ENCODE data around the gene PHAX.
"Not testable (repeated sequence)": the region's sequence is repeated elsewhere in the genome, so short reads cannot be mapped to it uniquely, and the experiment has no call there.

Gene PHAX

GRCh38 chr5:126656401-126657007, 55.8 kb downstream of the PHAX start:
- peak overlapping the region; percentile 95 for H2AFZ ChIP-seq (ENCODE audit: low read depth, low read length)
- no peaks in the 10 kb centered on the region for H3K9me3 ChIP-seq (ENCODE audit: insufficient read depth, low read length)
- H3K9ac ChIP-seq (ENCODE audit: low read length): peak overlapping the region; percentile 38; the same call in 1 of the 2 replicates
- H3K27ac ChIP-seq (ENCODE audit: low read length): no peak overlapping the region
- peak overlapping the region; percentile 86 for H3K4me2 ChIP-seq (ENCODE audit: low read length)
- H3K27me3 ChIP-seq (ENCODE audit: low read depth, low read length): no peaks in the 10 kb centered on the region
- no peaks in the 10 kb centered on the region for H4K20me1 ChIP-seq (ENCODE audit: insufficient read depth, low read length)
- H3K4me3 ChIP-seq (ENCODE audit: low read length): peak overlapping the region; percentile 66
- H3K4me1 ChIP-seq (ENCODE audit: low read length): peaks cover 10% of the 10 kb centered on the region
- H3K79me2 ChIP-seq (ENCODE audit: low read length): no peaks in the 10 kb centered on the region
- no peaks in the 10 kb centered on the region for H3K36me3 ChIP-seq (replicated peaks; ENCODE audit: low read depth, low read length)
- TF ChIP-seq CTCF (IDR thresholded peaks at IDR 0.05; ENCODE audit: low read depth, low read length) (peak; percentile 79), EZH2phosphoT487 (IDR thresholded peaks at IDR 0.05; ENCODE audit: low read depth) (no peak)

GRCh38 chr5:126658561-126658960, 57.8 kb downstream of the PHAX start:
- no peak for TF ChIP-seq CTCF (IDR thresholded peaks at IDR 0.05; ENCODE audit: low read depth, low read length)
- no peak for TF ChIP-seq EZH2phosphoT487 (IDR thresholded peaks at IDR 0.05; ENCODE audit: low read depth)
- Histone ChIP-seq H2AFZ (ENCODE audit: low read depth, low read length) (no peak overlapping the region), H3K27ac (ENCODE audit: low read length) (no peak overlapping the region)

GRCh38 chr5:126659805-126660482, 59.2 kb downstream of the PHAX start:
- Histone ChIP-seq H3K27me3 (ENCODE audit: low read depth, low read length) (no peaks in the 10 kb centered on the region), H4K20me1 (ENCODE audit: insufficient read depth, low read length) (no peaks in the 10 kb centered on the region), H3K36me3 (replicated peaks; ENCODE audit: low read depth, low read length) (no peaks in the 10 kb centered on the region), H3K4me3 (ENCODE audit: low read length) (no peak overlapping the region), H3K9me3 (ENCODE audit: insufficient read depth, low read length) (no peaks in the 10 kb centered on the region), H2AFZ (ENCODE audit: low read depth, low read length) (peak overlapping the region; percentile 96), H3K9ac (ENCODE audit: low read length) (no peak overlapping the region), H3K27ac (ENCODE audit: low read length) (no peak overlapping the region), H3K79me2 (ENCODE audit: low read length) (no peaks in the 10 kb centered on the region), H3K4me1 (ENCODE audit: low read length) (peaks cover 10% of the 10 kb centered on the region), H3K4me2 (ENCODE audit: low read length) (peak overlapping the region; percentile 43)
- no peak for TF ChIP-seq EZH2phosphoT487 (IDR thresholded peaks at IDR 0.05; ENCODE audit: low read depth)
- no peak for TF ChIP-seq CTCF (IDR thresholded peaks at IDR 0.05; ENCODE audit: low read depth, low read length)

More at GRCh38 chr5:126658561-126658960, 57.8 kb downstream of the PHAX start:
- no peaks in the 10 kb centered on the region for H3K9me3 ChIP-seq (ENCODE audit: insufficient read depth, low read length)
- no peaks in the 10 kb centered on the region for H3K79me2 ChIP-seq (ENCODE audit: low read length)
- H4K20me1 ChIP-seq (ENCODE audit: insufficient read depth, low read length): no peaks in the 10 kb centered on the region
- H3K9ac ChIP-seq (ENCODE audit: low read length): no peak overlapping the region
- no peak overlapping the region for H3K4me2 ChIP-seq (ENCODE audit: low read length)
- no peak overlapping the region for H3K4me3 ChIP-seq (ENCODE audit: low read length)
- H3K4me1 ChIP-seq (ENCODE audit: low read length): peaks cover 10% of the 10 kb centered on the region
- no peaks in the 10 kb centered on the region for H3K27me3 ChIP-seq (ENCODE audit: low read depth, low read length)
- no peaks in the 10 kb centered on the region for H3K36me3 ChIP-seq (replicated peaks; ENCODE audit: low read depth, low read length)

GRCh38 chr5:126664586-126664985, 63.8 kb downstream of the PHAX start:
- Histone ChIP-seq H3K36me3 (replicated peaks; ENCODE audit: low read depth, low read length) (no peaks in the 10 kb centered on the region), H3K4me3 (ENCODE audit: low read length) (no peak overlapping the region), H2AFZ (ENCODE audit: low read depth, low read length) (no peak overlapping the region), H4K20me1 (ENCODE audit: insufficient read depth, low read length) (no peaks in the 10 kb centered on the region), H3K9ac (ENCODE audit: low read length) (no peak overlapping the region), H3K79me2 (ENCODE audit: low read length) (no peaks in the 10 kb centered on the region), H3K27me3 (ENCODE audit: low read depth, low read length) (no peaks in the 10 kb centered on the region), H3K27ac (ENCODE audit: low read length) (no peak overlapping the region), H3K4me1 (ENCODE audit: low read length) (peaks cover 8% of the 10 kb centered on the region), H3K4me2 (ENCODE audit: low read length) (no peak overlapping the region), H3K9me3 (ENCODE audit: insufficient read depth, low read length) (no peaks in the 10 kb centered on the region)
- no peak for TF ChIP-seq CTCF (IDR thresholded peaks at IDR 0.05; ENCODE audit: low read depth, low read length)

GRCh38 chr5:126670109-126670508, 69.4 kb downstream of the PHAX start:
- not testable (repeated sequence) for H2AFZ ChIP-seq (ENCODE audit: low read depth, low read length)

GRCh38 chr5:126671681-126672080, 70.9 kb downstream of the PHAX start:
- not testable (repeated sequence) for H3K4me3 ChIP-seq (ENCODE audit: low read length); H3K27ac ChIP-seq (ENCODE audit: low read length); H3K9me3 ChIP-seq (ENCODE audit: insufficient read depth, low read length); H3K79me2 ChIP-seq (ENCODE audit: low read length); H3K9ac ChIP-seq (ENCODE audit: low read length); H4K20me1 ChIP-seq (ENCODE audit: insufficient read depth, low read length); H3K27me3 ChIP-seq (ENCODE audit: low read depth, low read length); H3K36me3 ChIP-seq (replicated peaks; ENCODE audit: low read depth, low read length); H2AFZ ChIP-seq (ENCODE audit: low read depth, low read length); H3K4me2 ChIP-seq (ENCODE audit: low read length); H3K4me1 ChIP-seq (ENCODE audit: low read length)

More at GRCh38 chr5:126670109-126670508, 69.4 kb downstream of the PHAX start:
- not testable (repeated sequence) for H3K9ac ChIP-seq (ENCODE audit: low read length); H3K27me3 ChIP-seq (ENCODE audit: low read depth, low read length); H3K79me2 ChIP-seq (ENCODE audit: low read length); H4K20me1 ChIP-seq (ENCODE audit: insufficient read depth, low read length); H3K36me3 ChIP-seq (replicated peaks; ENCODE audit: low read depth, low read length); H3K27ac ChIP-seq (ENCODE audit: low read length); H3K4me2 ChIP-seq (ENCODE audit: low read length); H3K4me3 ChIP-seq (ENCODE audit: low read length); H3K9me3 ChIP-seq (ENCODE audit: insufficient read depth, low read length); H3K4me1 ChIP-seq (ENCODE audit: low read length)
